H9 (cell line): ENCODE results near the gene RRP1B. TPM values are rescaled to one million over a fixed set of nuclear protein-coding genes. Genes with fewer than 3 reads are reported as not detected.
"Not testable (repeated sequence)": the region's sequence is repeated elsewhere in the genome, so short reads cannot be mapped to it uniquely, and the experiment has no call there.

ENCODE experiments used
- DNase-seq: peaks from one replicate; pipeline ENCODE4 v3.0.0-alpha.2; 2017
- H2AFZ ChIP-seq: one replicate; pipeline ENCODE4 v1.6.1; 2013; ENCODE audit warnings: mild to moderate bottlenecking, low read length, control low read depth, moderate library complexity
- H2AK5ac ChIP-seq: 2 replicates; pipeline ENCODE4 v1.6.1; 2013; ENCODE audit warnings: low read length, control low read depth, mixed read lengths; ENCODE audit not compliant: insufficient read length
- H2BK120ac ChIP-seq: one replicate; pipeline ENCODE4 v1.6.1; 2013; ENCODE audit warnings: low read depth, mild to moderate bottlenecking, low read length, control low read depth, inconsistent platforms; ENCODE audit not compliant: poor library complexity, severe bottlenecking
- H2BK12ac ChIP-seq: 2 replicates; pipeline ENCODE4 v1.6.1; 2013; ENCODE audit warnings: low read length, control low read depth, mixed read lengths, low read depth; ENCODE audit not compliant: insufficient read length
- H2BK15ac ChIP-seq: 2 replicates; pipeline ENCODE4 v1.6.1; 2013; ENCODE audit warnings: low read depth, low read length, control low read depth
- H2BK20ac ChIP-seq: one replicate; pipeline ENCODE4 v1.6.1; 2013; ENCODE audit warnings: low read depth, mild to moderate bottlenecking, low read length, control low read depth, inconsistent platforms; ENCODE audit not compliant: poor library complexity, severe bottlenecking
- H2BK5ac ChIP-seq: 2 replicates; pipeline ENCODE4 v1.6.1; 2013; ENCODE audit warnings: low read length, control low read depth, mixed read lengths; ENCODE audit not compliant: insufficient read length
- H3K14ac ChIP-seq: 2 replicates; pipeline ENCODE4 v1.6.1; 2013; ENCODE audit warnings: low read length, control low read depth; ENCODE audit not compliant: insufficient read depth
- H3K18ac ChIP-seq: 2 replicates; pipeline ENCODE4 v1.6.1; 2013; ENCODE audit warnings: low read depth, mild to moderate bottlenecking, mixed read lengths, low read length, control low read depth; ENCODE audit not compliant: insufficient read length
- H3K23ac ChIP-seq: 2 replicates; pipeline ENCODE4 v1.6.1; 2013; ENCODE audit warnings: low read length, control low read depth, mixed read lengths, low read depth; ENCODE audit not compliant: insufficient read length
- H3K23me2 ChIP-seq: 2 replicates; pipeline ENCODE4 v1.6.1; 2013; ENCODE audit warnings: low read depth, mild to moderate bottlenecking, mixed read lengths, low read length, control low read depth; ENCODE audit not compliant: insufficient read length, poor library complexity, severe bottlenecking
- H3K27ac ChIP-seq: 2 replicates; pipeline ENCODE4 v1.5.1; 2013; ENCODE audit warnings: low read length, control low read depth, mixed read lengths, low read depth; ENCODE audit not compliant: insufficient read length
- H3K27me3 ChIP-seq: 2 replicates; pipeline ENCODE4 v1.6.1; 2013; ENCODE audit warnings: low read length, control low read depth, inconsistent platforms; ENCODE audit not compliant: insufficient read depth
- H3K4ac ChIP-seq: 2 replicates; pipeline ENCODE4 v1.6.1; 2013; ENCODE audit warnings: low read depth, mild to moderate bottlenecking, control low read depth, inconsistent platforms, low read length, moderate library complexity
- H3K4me1 ChIP-seq: 2 replicates; pipeline ENCODE4 v1.6.1; 2013; ENCODE audit warnings: low read length, control low read depth, inconsistent platforms; ENCODE audit not compliant: insufficient read depth
- H3K4me2 ChIP-seq: 2 replicates; pipeline ENCODE4 v1.6.1; 2013; ENCODE audit warnings: low read length, control low read depth, mixed read lengths; ENCODE audit not compliant: insufficient read length, insufficient read depth
- H3K56ac ChIP-seq: 2 replicates; pipeline ENCODE4 v1.6.1; 2013; ENCODE audit warnings: low read depth, mild to moderate bottlenecking, mixed read lengths, low read length, control low read depth; ENCODE audit not compliant: insufficient read length
- H3K79me1 ChIP-seq: 2 replicates; pipeline ENCODE4 v1.6.1; 2013; ENCODE audit warnings: low read depth, mild to moderate bottlenecking, moderate library complexity, low read length, control low read depth, inconsistent platforms; ENCODE audit not compliant: insufficient read depth, poor library complexity, severe bottlenecking
- H3K79me2 ChIP-seq: 2 replicates; pipeline ENCODE4 v1.6.1; 2013; ENCODE audit warnings: low read length, control low read depth, inconsistent platforms; ENCODE audit not compliant: insufficient read depth
- H3K9ac ChIP-seq: 2 replicates; pipeline ENCODE4 v1.6.1; 2013; ENCODE audit warnings: low read length, control low read depth, mixed read lengths; ENCODE audit not compliant: insufficient read length; ENCODE audit errors: extremely low read depth
- H3K9me3 ChIP-seq: one replicate; pipeline ENCODE4 v1.6.1; 2013; ENCODE audit warnings: low read depth, low read length, inconsistent platforms; ENCODE audit not compliant: control insufficient read depth
- H3T11ph ChIP-seq: one replicate; pipeline ENCODE4 v1.6.1; 2013; ENCODE audit warnings: mild to moderate bottlenecking, low read length, control low read depth, inconsistent platforms
- H4K20me1 ChIP-seq: one replicate; pipeline ENCODE4 v1.6.1; 2013; ENCODE audit not compliant: control insufficient read depth, insufficient read length, insufficient read depth
- H4K5ac ChIP-seq: 2 replicates; pipeline ENCODE4 v1.6.1; 2013; ENCODE audit warnings: low read depth, mild to moderate bottlenecking, mixed read lengths, low read length, control low read depth; ENCODE audit not compliant: insufficient read length
- H4K8ac ChIP-seq: replicated peaks from 2 replicates; pipeline ENCODE4 v1.6.1; 2013; ENCODE audit warnings: low read length, control low read depth, mixed read lengths, low read depth; ENCODE audit not compliant: insufficient read length
- H4K91ac ChIP-seq: 2 replicates; pipeline ENCODE4 v1.6.1; 2013; ENCODE audit warnings: low read depth, mild to moderate bottlenecking, moderate library complexity, mixed read lengths, low read length, control low read depth; ENCODE audit not compliant: insufficient read length
- H3K27ac Mint-ChIP-seq, 3 experiments: 2 replicates in 2 of 3; 3 replicates in 1 of 3; pipeline ENCODE4 v1.8.0; 2020 to 2021; ENCODE audit warnings: mixed read lengths in 3 of 3, mild to moderate bottlenecking in 1 of 3, moderate library complexity in 1 of 3
- H3K27me3 Mint-ChIP-seq: 2 replicates; pipeline ENCODE4 v1.8.0; 2021; ENCODE audit warnings: low read depth, mild to moderate bottlenecking, moderate library complexity, mixed read lengths
- H3K36me3 Mint-ChIP-seq, 3 experiments: 2 replicates in 2 of 3; 3 replicates in 1 of 3; pipeline ENCODE4 v1.8.0; 2020 to 2021; ENCODE audit warnings: low read depth in 3 of 3, mixed read lengths in 3 of 3; ENCODE audit not compliant: insufficient read depth in 1 of 3
- H3K4me1 Mint-ChIP-seq, 2 experiments: 2 replicates each; pipeline ENCODE4 v1.8.0; 2020; ENCODE audit warnings: mixed read lengths in 2 of 2
- H3K4me3 Mint-ChIP-seq, 2 experiments: 2 replicates in 1 of 2; 3 replicates in 1 of 2; pipeline ENCODE4 v1.8.0; 2020 to 2021; ENCODE audit warnings: mild to moderate bottlenecking in 2 of 2, mixed read lengths in 2 of 2, moderate library complexity in 1 of 2
- H3K9me3 Mint-ChIP-seq, 2 experiments: 2 replicates in 1 of 2; 3 replicates in 1 of 2; pipeline ENCODE4 v1.8.0; 2020; ENCODE audit warnings: mild to moderate bottlenecking in 2 of 2, mixed read lengths in 2 of 2, moderate library complexity in 1 of 2
- CTCF ChIP-seq: fragments of 200-600 bp; sonication (generic); conservative IDR thresholded peaks from 3 replicates; pipeline ENCODE4 v1.8.0; 2021; ENCODE audit warnings: antibody characterized with exemption, mild to moderate bottlenecking
- WGBS: extraction: QIAGEN DNeasy Blood & Tissue Kit; methylation state at CpG from one replicate; pipeline ENCODE4 v1.1.7; 2013; ENCODE audit warnings: missing lambda C conversion rate, low lambda C conversion rate, mixed read lengths; ENCODE audit not compliant: insufficient read length; ENCODE audit errors: extremely low coverage; 5-methylcytosine and 5-hydroxymethylcytosine counted together
- total RNA-seq: library from RNA; stranded (reverse); gene quantifications from 2 replicates; pipeline ENCODE4 v1.2.1, GENCODE V29; 2021

RRP1B gene
- total RNA-seq, 1 experiment from 2014 or later, result 96.6 TPM

- Histone ChIP-seq H3K79me2 (no peaks in the 10 kb centered on the region), H3K9me3 (no peaks in the 10 kb centered on the region), H3K4ac (no peak overlapping the region), H3K14ac (no peak overlapping the region), H2BK12ac (no peak overlapping the region), H3K4me1 (peaks cover 2% of the 10 kb centered on the region; the same call in 1 of the 2 replicates), H2BK5ac (no peak overlapping the region), H2BK20ac (no peak overlapping the region), H2BK15ac (no peak overlapping the region), H4K20me1 (no peaks in the 10 kb centered on the region), H3K9ac (no peak overlapping the region), H2AFZ (no peak overlapping the region), H4K5ac (no peak overlapping the region), H2AK5ac (no peak overlapping the region), H3K23me2 (no peaks in the 10 kb centered on the region), H3K27me3 (no peaks in the 10 kb centered on the region; the same call in 1 of the 2 replicates), H3K4me2 (no peak overlapping the region), H2BK120ac (no peak overlapping the region), H3K56ac (no peak overlapping the region), H4K8ac (no peak overlapping the region), H3K79me1 (no peaks in the 10 kb centered on the region), H3K27ac (no peak overlapping the region), H3T11ph (no peak overlapping the region), H3K23ac (no peak overlapping the region), H4K91ac (no peak overlapping the region), H3K18ac (no peak overlapping the region)
- H3K27me3 Mint-ChIP-seq, result peaks cover 11% of the 10 kb centered on the region
- no peak for TF ChIP-seq CTCF
- H3K27ac Mint-ChIP-seq, result peak overlapping the region in 2 of 3 experiments; percentile 65 to 76; a peak in 4 of 7 replicates
- peak; percentile 32 for DNase-seq
- H3K9me3 Mint-ChIP-seq, result no peaks in the 10 kb centered on the region; a peak in 1 of 5 replicates
- no peaks in the 10 kb centered on the region for H3K36me3 Mint-ChIP-seq
- H3K4me3 Mint-ChIP-seq, result peak overlapping the region in 1 of 2 experiments; percentile 54; a peak in 1 of 5 replicates
- WGBS, result no CpG with 5 or more reads among the region's 13 CpGs
- peaks cover 13 to 18% of the 10 kb centered on the region in 2 experiments for H3K4me1 Mint-ChIP-seq
Observed at GRCh38 chr21:43712268-43712942, 53.0 kb downstream of the RRP1B start.

GRCh38 chr21:43713123-43713522 is 53.8 kb downstream of the RRP1B start:
- not testable (repeated sequence) for DNase-seq, H3K23ac ChIP-seq, H3K36me3 Mint-ChIP-seq, H3K9me3 Mint-ChIP-seq, H3K27ac ChIP-seq, H3K14ac ChIP-seq, H2BK120ac ChIP-seq, H3K4ac ChIP-seq, H3K27me3 ChIP-seq, H3K4me1 ChIP-seq, H2AK5ac ChIP-seq, H3K23me2 ChIP-seq, H3K9me3 ChIP-seq, H2BK15ac ChIP-seq, H3K79me2 ChIP-seq, H4K91ac ChIP-seq, H3K18ac ChIP-seq, H2BK20ac ChIP-seq, H4K5ac ChIP-seq, H2AFZ ChIP-seq, H3T11ph ChIP-seq, H3K9ac ChIP-seq, H3K27ac Mint-ChIP-seq, H2BK5ac ChIP-seq, H3K56ac ChIP-seq, H2BK12ac ChIP-seq, H3K4me3 Mint-ChIP-seq, H3K79me1 ChIP-seq, H4K20me1 ChIP-seq, H3K4me2 ChIP-seq, H4K8ac ChIP-seq
- WGBS, result no CpG with 5 or more reads among the region's 6 CpGs
- Mint-ChIP-seq H3K27me3 (peaks cover 19% of the 10 kb centered on the region), H3K4me1 (peaks cover 13 to 20% of the 10 kb centered on the region in 2 experiments)
